Liver (tissue), 9 donors: Measurements from ENCODE around the gene OPTC. TPM values are rescaled to one million over a fixed set of nuclear protein-coding genes. Genes with fewer than 3 reads are reported as not detected.

Source experiments
- DNase-seq: peaks from one replicate; pipeline ENCODE4 v3.0.0-alpha.2; 2017; ENCODE audit warnings: low spot score
- H3K27ac ChIP-seq, 2 donors: one replicate each; pipeline ENCODE4 v1.7.0; 2013; ENCODE audit warnings: inconsistent platforms in 2 of 2, low read length in 2 of 2, control low read depth in 1 of 2, low read depth in 1 of 2, mild to moderate bottlenecking in 1 of 2
- H3K27me3 ChIP-seq, 4 donors: one replicate each; pipeline versions ENCODE4 v1.6.1 to v1.7.0; 2013; ENCODE audit warnings: low read length in 3 of 4, inconsistent platforms in 1 of 4, mild to moderate bottlenecking in 1 of 4, moderate library complexity in 1 of 4; ENCODE audit not compliant: control insufficient read depth in 4 of 4, insufficient read depth in 4 of 4
- H3K36me3 ChIP-seq, 4 donors: one replicate each; pipeline versions ENCODE4 v1.6.1 to v1.7.0; 2013; ENCODE audit warnings: low read length in 3 of 4, mild to moderate bottlenecking in 3 of 4, low read depth in 1 of 4, moderate library complexity in 1 of 4; ENCODE audit not compliant: control insufficient read depth in 4 of 4, insufficient read depth in 3 of 4
- H3K4me1 ChIP-seq, 4 donors: one replicate each; pipeline versions ENCODE4 v1.6.1 to v1.7.0; 2013; ENCODE audit warnings: low read length in 3 of 4, mild to moderate bottlenecking in 3 of 4, moderate library complexity in 1 of 4; ENCODE audit not compliant: control insufficient read depth in 4 of 4, insufficient read depth in 4 of 4
- H3K4me3 ChIP-seq, 3 donors: one replicate each; pipeline versions ENCODE4 v1.6.1 to v1.7.0; 2013; ENCODE audit warnings: low read length in 3 of 3, control low read depth in 1 of 3, low read depth in 1 of 3, mild to moderate bottlenecking in 1 of 3
- H3K9ac ChIP-seq, 2 donors: one replicate each; pipeline ENCODE4 v1.7.0; 2013; ENCODE audit warnings: low read length in 2 of 2, mild to moderate bottlenecking in 2 of 2, moderate library complexity in 2 of 2, control low read depth in 1 of 2, low read depth in 1 of 2
- H3K9me3 ChIP-seq, 4 donors: one replicate each; pipeline versions ENCODE4 v1.6.1 to v1.7.0; 2013; ENCODE audit warnings: low read length in 3 of 4; ENCODE audit not compliant: control insufficient read depth in 4 of 4
- ATF3 ChIP-seq: IDR thresholded peaks from 2 replicates; pipeline ENCODE4 v1.6.1; 2016; ENCODE audit warnings: antibody characterized with exemption
- CTCF ChIP-seq: fragments of 150-350 bp; IDR thresholded peaks from 2 replicates; pipeline ENCODE4 v1.5.1; 2017; ENCODE audit warnings: improper control_type of control experiment, low read depth, low read length; ENCODE audit not compliant: missing input control
- FOXA1 ChIP-seq: IDR thresholded peaks from 2 replicates; pipeline ENCODE4 v1.6.1; 2016; ENCODE audit warnings: antibody characterized with exemption
- FOXA2 ChIP-seq: IDR thresholded peaks from 2 replicates; pipeline ENCODE4 v1.6.1; 2016; ENCODE audit warnings: antibody characterized with exemption
- GABPA ChIP-seq, 2 donors: IDR thresholded peaks in 1 of 2; conservative IDR thresholded peaks in 1 of 2; 2 replicates each; pipeline ENCODE4 v1.6.1; 2016; ENCODE audit warnings: antibody characterized with exemption in 2 of 2, mild to moderate bottlenecking in 1 of 2, moderate library complexity in 1 of 2
- HNF4A ChIP-seq, 2 donors: conservative IDR thresholded peaks; 2 replicates each; pipeline ENCODE4 v1.6.1; 2016; ENCODE audit warnings: antibody characterized with exemption in 2 of 2, mild to moderate bottlenecking in 2 of 2
- HNF4G ChIP-seq: IDR thresholded peaks from 2 replicates; pipeline ENCODE4 v1.6.1; 2016; ENCODE audit warnings: antibody characterized with exemption
- JUND ChIP-seq, 2 donors: IDR thresholded peaks; 2 replicates each; pipeline ENCODE4 v1.6.1; 2016; ENCODE audit warnings: antibody characterized with exemption in 2 of 2
- MAX ChIP-seq: IDR thresholded peaks from 2 replicates; pipeline ENCODE4 v1.6.1; 2016; ENCODE audit warnings: antibody characterized with exemption
- NR2F2 ChIP-seq: IDR thresholded peaks from 2 replicates; pipeline ENCODE4 v1.6.1; 2016; ENCODE audit warnings: antibody characterized with exemption
- RAD21 ChIP-seq, 2 donors: IDR thresholded peaks; 2 replicates each; pipeline ENCODE4 v1.6.1; 2016; ENCODE audit warnings: antibody characterized with exemption in 2 of 2, mild to moderate bottlenecking in 2 of 2
- REST ChIP-seq: IDR thresholded peaks from 2 replicates; pipeline ENCODE4 v1.6.1; 2016; ENCODE audit warnings: antibody characterized with exemption, mild to moderate bottlenecking
- RXRA ChIP-seq, 2 donors: IDR thresholded peaks; 2 replicates each; pipeline ENCODE4 v1.6.1; 2017 to 2018; ENCODE audit warnings: antibody characterized with exemption in 2 of 2, mild to moderate bottlenecking in 1 of 2
- SP1 ChIP-seq: IDR thresholded peaks from 2 replicates; pipeline ENCODE4 v1.6.1; 2018; ENCODE audit warnings: antibody characterized with exemption, mild to moderate bottlenecking
- TAF1 ChIP-seq: conservative IDR thresholded peaks from 2 replicates; pipeline ENCODE4 v1.6.1; 2016; ENCODE audit warnings: antibody characterized with exemption, mild to moderate bottlenecking
- YY1 ChIP-seq: IDR thresholded peaks from 2 replicates; pipeline ENCODE4 v1.6.1; 2016; ENCODE audit warnings: antibody characterized with exemption, mild to moderate bottlenecking
- WGBS: extraction: QIAGEN DNeasy Blood & Tissue Kit; methylation state at CpG from one replicate; pipeline ENCODE4 v1.1.7; 2013; 5-methylcytosine and 5-hydroxymethylcytosine counted together
- polyA plus RNA-seq, 2 donors: library from polyadenylated mRNA; stranded (reverse) in 1 of 2; unstranded in 1 of 2; fragments of 200-250 nt in 1 of 2; fragments of >200 nt in 1 of 2; fragmentation: Nextera tagmentation in 1 of 2; extraction: Ambion mirVana in 1 of 2; gene quantifications; one replicate each; pipeline versions ENCODE4 v1.2.1 to v1.2.3, GENCODE V29; 2013 to 2015
- total RNA-seq, 2 donors: library from RNA; depleted of rRNA; stranded (reverse); fragments of >200 nt; gene quantifications; one replicate each; pipeline ENCODE4 v1.2.3, GENCODE V29; 2014
- donor health status: healthy.
- donor health status: healthy.
- donor health status: healthy.
- donor health status: healthy.
- donor health status: healthy.

OPTC gene
- total and polyA plus RNA-seq, 4 donors: not detected

GRCh38 chr1:203553496-203553895 is 59.5 kb downstream of the OPTC start:
- H3K4me1 ChIP-seq: no peaks in the 10 kb centered on the region
- no peak for TF ChIP-seq RXRA (IDR thresholded peaks at IDR 0.05)
- TF ChIP-seq REST: no peak
- TF ChIP-seq CTCF: no peak
- 91% methylated on average over 4 of the region's 4 CpGs for WGBS

GRCh38 chr1:203554071-203554470 is 60.1 kb downstream of the OPTC start:
- Histone ChIP-seq H3K9ac (no peak overlapping the region), H3K4me3 (no peak overlapping the region), H3K36me3 (no peaks in the 10 kb centered on the region), H3K27ac (no peak overlapping the region), H3K4me1 (no peaks in the 10 kb centered on the region), H3K27me3 (no peaks in the 10 kb centered on the region), H3K9me3 (no peaks in the 10 kb centered on the region)
- no peak for DNase-seq
- TF ChIP-seq TAF1: no peak
- TF ChIP-seq REST: no peak
- TF ChIP-seq JUND (IDR thresholded peaks at IDR 0.05): no peak
- TF ChIP-seq GABPA (IDR thresholded peaks at IDR 0.05 in 1 of 2, conservative IDR thresholded peaks at IDR 0.05 in 1 of 2): no peak
- TF ChIP-seq ATF3: no peak
- TF ChIP-seq RXRA (IDR thresholded peaks at IDR 0.05): no peak
- TF ChIP-seq RAD21 (IDR thresholded peaks at IDR 0.05): no peak
- no peak for TF ChIP-seq FOXA1
- no peak for TF ChIP-seq YY1
- no peak for TF ChIP-seq FOXA2
- TF ChIP-seq CTCF: no peak
- TF ChIP-seq HNF4G: no peak
- no peak for TF ChIP-seq HNF4A (conservative IDR thresholded peaks at IDR 0.05)
- no peak for TF ChIP-seq NR2F2
- no peak for TF ChIP-seq SP1
- TF ChIP-seq MAX: no peak
- WGBS: 93% methylated on average over 3 of the region's 3 CpGs

More at GRCh38 chr1:203553496-203553895, 59.5 kb downstream of the OPTC start:
- Histone ChIP-seq H3K27me3 (no peaks in the 10 kb centered on the region), H3K36me3 (no peaks in the 10 kb centered on the region), H3K27ac (no peak overlapping the region), H3K9me3 (no peaks in the 10 kb centered on the region), H3K4me3 (no peak overlapping the region), H3K9ac (no peak overlapping the region)
- no peak for DNase-seq
